HepG2 (cell line): ENCODE results near the gene KIF25. TPM values are rescaled to one million over a fixed set of nuclear protein-coding genes. Genes with fewer than 3 reads are reported as not detected.

Experiments used
- ATAC-seq: fragments of 200-7000 bp; cut with Tn5 transposase; 3 replicates; pipeline ENCODE4 v1.9.1; 2020; ENCODE audit warnings: mild to moderate bottlenecking, moderate library complexity
- BruUV-seq: library from RNA; stranded (reverse); fragments of 400-500 nt; replicated peaks from 2 replicates; lab custom pipeline; 2021; lab: Mats Ljungman, UMichigan
- CTCF ChIA-PET: fragments of 300-600 bp; formaldehyde crosslinking; extraction: SDS; loops from one replicate; lab custom pipeline; 2021; ENCODE audit warnings: low total read pairs, inconsistent platforms, low intra/inter-chr PET ratio; lab: Yijun Ruan, JAX
- POLR2A ChIA-PET: fragments of 350-600 bp; sonication (Branson Sonifier 250); formaldehyde crosslinking; loops from one replicate; lab custom pipeline; 2020; ENCODE audit warnings: antibody characterized with exemption, inconsistent platforms; lab: Yijun Ruan, JAX
- DNase-seq: peaks from one replicate; pipeline ENCODE4 v3.0.0-alpha.2; 2015; ENCODE audit warnings: low spot score
- FAIRE-seq: peaks from 3 replicates; lab custom pipeline; 2011; peaks lifted over from hg19 to GRCh38; lab: Jason Lieb, UNC
- H2AFZ ChIP-seq: one replicate; pipeline ENCODE4 v1.6.1; 2011; ENCODE audit warnings: low read length, inconsistent platforms
- H3K27ac ChIP-seq: fragments of 300-600 bp; 3 replicates; pipeline ENCODE4 v1.8.0; 2011; ENCODE audit warnings: mixed run types, mild to moderate bottlenecking, mixed read lengths, low read length, inconsistent platforms; ENCODE audit not compliant: insufficient read depth; ENCODE audit errors: extremely low read length
- H3K27me3 ChIP-seq, 2 experiments: fragments of 200-600 bp in 1 of 2; 2 replicates in 1 of 2; 3 replicates in 1 of 2; pipeline versions ENCODE4 v1.6.0 to v1.8.0; 2011; ENCODE audit warnings: low read length in 2 of 2, mild to moderate bottlenecking in 2 of 2, moderate library complexity in 2 of 2, inconsistent platforms in 1 of 2; ENCODE audit not compliant: insufficient read depth in 2 of 2, control insufficient read depth in 1 of 2
- H3K36me3 ChIP-seq, 2 experiments: fragments of 200-600 bp in 1 of 2; replicated peaks in 1 of 2; 2 replicates in 1 of 2; 3 replicates in 1 of 2; pipeline versions ENCODE4 v1.5.1 to v1.8.0; 2011; ENCODE audit warnings: low read length in 2 of 2, inconsistent platforms in 1 of 2; ENCODE audit not compliant: insufficient read depth in 2 of 2, control insufficient read depth in 1 of 2
- H3K4me1 ChIP-seq: 2 replicates; pipeline ENCODE4 v1.5.1; 2012; ENCODE audit warnings: low read length, inconsistent platforms; ENCODE audit not compliant: insufficient read depth
- H3K4me2 ChIP-seq: 2 replicates; pipeline ENCODE4 v1.6.0; 2011; ENCODE audit warnings: low read depth, low read length, inconsistent platforms
- H3K4me3 ChIP-seq, 3 experiments: fragments of 200-600 bp in 1 of 3; sonication (generic), shearing (Covaris generic) in 1 of 3; replicated peaks in 1 of 3; 2 replicates each; pipeline ENCODE4 v1.5.1; 2011 to 2016; ENCODE audit warnings: low read length in 3 of 3, inconsistent platforms in 2 of 3, low read depth in 2 of 3, mild to moderate bottlenecking in 2 of 3, control low read depth in 1 of 3, mixed read lengths in 1 of 3; ENCODE audit not compliant: insufficient read depth in 1 of 3
- H3K79me2 ChIP-seq: one replicate; pipeline ENCODE4 v1.6.1; 2011; ENCODE audit warnings: low read length, inconsistent platforms; ENCODE audit not compliant: insufficient read depth
- H3K9ac ChIP-seq: 2 replicates; pipeline ENCODE4 v1.6.0; 2011; ENCODE audit warnings: mild to moderate bottlenecking, low read depth, low read length, inconsistent platforms; ENCODE audit not compliant: insufficient read depth
- H3K9me3 ChIP-seq: 2 replicates; pipeline ENCODE4 v1.5.1; 2012; ENCODE audit warnings: mild to moderate bottlenecking, low read length
- H4K20me1 ChIP-seq: 2 replicates; pipeline ENCODE4 v1.6.0; 2011; ENCODE audit warnings: inconsistent platforms, mild to moderate bottlenecking, low read length, moderate library complexity; ENCODE audit not compliant: insufficient read depth
- AGO2 ChIP-seq: fragments of 200-400 bp; formaldehyde crosslinking; optimal IDR thresholded peaks from 2 replicates; pipeline ENCODE3; 2017; ENCODE audit warnings: mild to moderate bottlenecking, low read depth, low read length, moderate library complexity
- DNMT3B ChIP-seq: conservative IDR thresholded peaks from 2 replicates; pipeline ENCODE4 v1.6.1; 2016; ENCODE audit warnings: missing biosample characterization, control low read depth
- ETV5 ChIP-seq: IDR thresholded peaks from 2 replicates; pipeline ENCODE4 v1.6.1; 2018; ENCODE audit warnings: missing biosample characterization, missing genetic modification reagents, inconsistent platforms, borderline replicate concordance
- GLI4 ChIP-seq: sonication (generic); formaldehyde crosslinking; IDR thresholded peaks from 2 replicates; pipeline ENCODE4 v1.5.1; 2020; ENCODE audit warnings: missing genetic modification reagents, mild to moderate bottlenecking, moderate library complexity, borderline replicate concordance
- HIC2 ChIP-seq: sonication (generic); formaldehyde crosslinking; IDR thresholded peaks from 2 replicates; pipeline ENCODE4 v1.9.0; 2022; ENCODE audit warnings: low read depth, missing genetic modification reagents
- RELA ChIP-seq: sonication (generic); formaldehyde crosslinking; IDR thresholded peaks from 2 replicates; pipeline ENCODE4 v1.4.0; 2020; ENCODE audit warnings: missing genetic modification reagents
- TBX3 ChIP-seq: fragments of 450-650 bp; IDR thresholded peaks from 2 replicates; pipeline ENCODE4 v1.6.1; 2017; ENCODE audit warnings: antibody characterized with exemption, mild to moderate bottlenecking, inconsistent platforms, borderline replicate concordance
- TCF7 ChIP-seq: sonication (generic); IDR thresholded peaks from 2 replicates; pipeline ENCODE4 v1.6.1; 2016; ENCODE audit warnings: antibody characterized with exemption, low read depth
- ZNF138 ChIP-seq: sonication (generic); formaldehyde crosslinking; IDR thresholded peaks from 2 replicates; pipeline ENCODE4 v1.5.0; 2020; ENCODE audit warnings: mild to moderate bottlenecking, low read depth, missing genetic modification reagents
- ZNF251 ChIP-seq: sonication (generic); formaldehyde crosslinking; IDR thresholded peaks from 2 replicates; pipeline ENCODE4 v1.9.0; 2021; ENCODE audit warnings: mild to moderate bottlenecking, missing genetic modification reagents
- ZNF335 ChIP-seq: sonication (generic); formaldehyde crosslinking; IDR thresholded peaks from 2 replicates; pipeline ENCODE4 v1.4.0; 2020; ENCODE audit warnings: missing genetic modification reagents
- ZNF430 ChIP-seq: sonication (generic); formaldehyde crosslinking; IDR thresholded peaks from 2 replicates; pipeline ENCODE4 v1.9.0; 2021; ENCODE audit warnings: mild to moderate bottlenecking, missing genetic modification reagents
- ZNF501 ChIP-seq: sonication (generic); formaldehyde crosslinking; IDR thresholded peaks from 2 replicates; pipeline ENCODE4 v1.5.1; 2020; ENCODE audit warnings: mild to moderate bottlenecking, moderate library complexity, missing genetic modification reagents
- ZNF713 ChIP-seq: sonication (generic); formaldehyde crosslinking; IDR thresholded peaks from 2 replicates; pipeline ENCODE4 v1.4.0; 2020; ENCODE audit warnings: mild to moderate bottlenecking, missing genetic modification reagents
- ZNF772 ChIP-seq: sonication (generic); formaldehyde crosslinking; IDR thresholded peaks from 2 replicates; pipeline ENCODE4 v1.5.0; 2020; ENCODE audit warnings: mild to moderate bottlenecking, missing genetic modification reagents
- WGBS: methylation state at CpG from one replicate; pipeline ENCODE4 v1.1.6; 2017; ENCODE audit warnings: low lambda C conversion rate; 5-methylcytosine and 5-hydroxymethylcytosine counted together
- in situ Hi-C: cut with HindIII; loops from 2 replicates; pipeline ENCODE4 v1.10.0; 2017; ENCODE audit warnings: low pct_unique_long_range_greater_than_20kb; ENCODE audit not compliant: extremely low pct_ligation_motif_present
- intact Hi-C: fragments of 100-400 bp; cut with micrococcal nuclease; formaldehyde crosslinking; loops from one replicate; pipeline ENCODE4 v1.10.0; 2022; ENCODE audit not compliant: unreplicated experiment
- polyA plus RNA-seq, 8 experiments: library from polyadenylated mRNA; depleted of rRNA in 3 of 8; stranded (reverse) in 7 of 8; unstranded in 1 of 8; fragments of >200 nt; fragmentation: Illumina TruSeq in 4 of 8; extraction: Trizol in 4 of 8; gene quantifications; 2 replicates each; pipeline versions ENCODE4 v1.2.1 to v1.2.3, GENCODE V29; 2011 to 2016; ENCODE audit warnings: low read depth in 4 of 8, missing spikeins in 1 of 8, mixed read lengths in 1 of 8; ENCODE audit not compliant: insufficient read depth in 1 of 8
- total RNA-seq, 5 experiments: library from RNA; depleted of rRNA; stranded (reverse); fragments of >200 nt; fragmentation: Illumina TruSeq; extraction: Trizol; gene quantifications; 2 replicates each; pipeline ENCODE4 v1.2.3, GENCODE V29; 2016; ENCODE audit warnings: low read depth in 1 of 5
- TF ChIP-seq, protein P1 (sequence below): sonication (generic); formaldehyde crosslinking; IDR thresholded peaks from 2 replicates; pipeline ENCODE4 v1.5.1; 2020; ENCODE audit warnings: mild to moderate bottlenecking, missing genetic modification reagents, moderate library complexity
- TF ChIP-seq, protein P2 (sequence below): sonication (generic); formaldehyde crosslinking; IDR thresholded peaks from 2 replicates; pipeline ENCODE4 v1.5.1; 2020; ENCODE audit warnings: mild to moderate bottlenecking, missing genetic modification reagents, borderline replicate concordance

KIF25 gene
- total and polyA plus RNA-seq, 2 of the 13 experiments (the other 11 are each of a cell fraction or from before 2014, with no cell fraction given) = not detected

DNA sequence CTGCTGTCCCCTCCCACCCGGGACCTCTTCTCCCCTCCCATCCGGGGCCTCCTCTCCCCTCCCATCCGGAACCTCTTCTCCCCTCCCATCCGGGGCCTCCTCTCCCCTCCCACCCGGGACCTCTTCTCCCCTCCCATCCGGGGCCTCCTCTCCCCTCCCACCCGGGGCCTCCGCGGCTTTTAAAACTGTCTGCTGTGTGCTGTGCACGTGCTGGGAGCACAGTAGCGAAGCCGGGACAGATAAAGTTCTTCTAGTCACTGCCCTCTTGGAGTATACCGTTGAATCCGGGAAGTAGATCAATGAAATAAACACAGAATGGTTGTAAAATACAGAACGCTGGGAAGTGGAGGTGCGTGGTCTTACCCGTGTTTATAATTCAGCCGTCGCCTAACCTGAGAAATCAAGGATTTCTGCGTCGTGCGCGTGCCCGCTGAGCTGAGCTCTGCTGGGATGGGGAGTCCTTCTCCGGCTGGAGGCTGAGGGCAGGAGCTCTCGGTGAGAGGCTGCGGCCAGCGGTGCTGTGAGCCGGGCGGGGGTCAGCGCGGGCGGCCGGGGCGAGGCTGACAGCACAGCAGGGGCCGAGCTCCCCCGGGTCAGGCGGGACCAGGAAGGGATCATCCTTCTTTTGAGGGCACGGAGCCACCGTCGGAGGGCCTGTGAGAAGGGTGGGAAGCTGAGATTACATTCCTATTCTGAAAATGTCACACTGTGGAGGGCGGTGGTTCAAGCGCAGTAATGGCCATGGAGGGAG, 19.6 kb upstream of the KIF25 start:
- Histone ChIP-seq H4K20me1 (no peaks in the 10 kb centered on the region), H2AFZ (no peak overlapping the region), H3K27me3 (no peaks in the 10 kb centered on the region; a peak in 1 of 5 replicates), H3K4me3 (no peak overlapping the region), H3K9me3 (no peaks in the 10 kb centered on the region), H3K9ac (no peak overlapping the region), H3K4me1 (peaks cover 27% of the 10 kb centered on the region), H3K4me2 (peak overlapping the region; percentile 5; the same call in 1 of the 2 replicates), H3K79me2 (no peaks in the 10 kb centered on the region), H3K27ac (no peak overlapping the region), H3K36me3 (no peaks in the 10 kb centered on the region)
- no TSS peak for BruUV-seq
- in situ Hi-C loops = no loop called here
- CTCF ChIA-PET = no interaction called here
- no peak for ATAC-seq
- WGBS = 87% methylated on average over 43 of the region's 43 CpGs
- POLR2A ChIA-PET = no interaction called here
- DNase-seq = no peak
- FAIRE-seq = no peak
- intact Hi-C loops = no loop called here
- TF ChIP-seq ZNF335 (CRISPR knock-in tag) = no peak
- no peak for TF ChIP-seq ZNF138 (CRISPR knock-in tag)
- no peak for TF ChIP-seq ZNF713 (CRISPR knock-in tag)
- no peak for TF ChIP-seq ZNF251
- TF ChIP-seq DNMT3B (CRISPR knock-in tag) = no peak
- no peak for TF ChIP-seq GLI4
- TF ChIP-seq ZNF772 (CRISPR knock-in tag) = no peak
- TF ChIP-seq TCF7 = no peak
- TF ChIP-seq TBX3 = no peak
- TF ChIP-seq, protein P1, sequence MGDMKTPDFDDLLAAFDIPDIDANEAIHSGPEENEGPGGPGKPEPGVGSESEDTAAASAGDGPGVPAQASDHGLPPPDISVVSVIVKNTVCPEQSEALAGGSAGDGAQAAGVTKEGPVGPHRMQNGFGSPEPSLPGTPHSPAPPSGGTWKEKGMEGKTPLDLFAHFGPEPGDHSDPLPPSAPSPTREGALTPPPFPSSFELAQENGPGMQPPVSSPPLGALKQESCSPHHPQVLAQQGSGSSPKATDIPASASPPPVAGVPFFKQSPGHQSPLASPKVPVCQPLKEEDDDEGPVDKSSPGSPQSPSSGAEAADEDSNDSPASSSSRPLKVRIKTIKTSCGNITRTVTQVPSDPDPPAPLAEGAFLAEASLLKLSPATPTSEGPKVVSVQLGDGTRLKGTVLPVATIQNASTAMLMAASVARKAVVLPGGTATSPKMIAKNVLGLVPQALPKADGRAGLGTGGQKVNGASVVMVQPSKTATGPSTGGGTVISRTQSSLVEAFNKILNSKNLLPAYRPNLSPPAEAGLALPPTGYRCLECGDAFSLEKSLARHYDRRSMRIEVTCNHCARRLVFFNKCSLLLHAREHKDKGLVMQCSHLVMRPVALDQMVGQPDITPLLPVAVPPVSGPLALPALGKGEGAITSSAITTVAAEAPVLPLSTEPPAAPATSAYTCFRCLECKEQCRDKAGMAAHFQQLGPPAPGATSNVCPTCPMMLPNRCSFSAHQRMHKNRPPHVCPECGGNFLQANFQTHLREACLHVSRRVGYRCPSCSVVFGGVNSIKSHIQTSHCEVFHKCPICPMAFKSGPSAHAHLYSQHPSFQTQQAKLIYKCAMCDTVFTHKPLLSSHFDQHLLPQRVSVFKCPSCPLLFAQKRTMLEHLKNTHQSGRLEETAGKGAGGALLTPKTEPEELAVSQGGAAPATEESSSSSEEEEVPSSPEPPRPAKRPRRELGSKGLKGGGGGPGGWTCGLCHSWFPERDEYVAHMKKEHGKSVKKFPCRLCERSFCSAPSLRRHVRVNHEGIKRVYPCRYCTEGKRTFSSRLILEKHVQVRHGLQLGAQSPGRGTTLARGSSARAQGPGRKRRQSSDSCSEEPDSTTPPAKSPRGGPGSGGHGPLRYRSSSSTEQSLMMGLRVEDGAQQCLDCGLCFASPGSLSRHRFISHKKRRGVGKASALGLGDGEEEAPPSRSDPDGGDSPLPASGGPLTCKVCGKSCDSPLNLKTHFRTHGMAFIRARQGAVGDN (CRISPR knock-in tag) = 0 out of 2 replicates have a peak, but pooled peaks have one; percentile 16
- TF ChIP-seq ETV5 = no peak
- no peak for TF ChIP-seq RELA (CRISPR knock-in tag)
- TF ChIP-seq ZNF501 (CRISPR knock-in tag) = 0 out of 2 replicates have a peak, but pooled peaks have one; percentile 31
- TF ChIP-seq, protein P2, sequence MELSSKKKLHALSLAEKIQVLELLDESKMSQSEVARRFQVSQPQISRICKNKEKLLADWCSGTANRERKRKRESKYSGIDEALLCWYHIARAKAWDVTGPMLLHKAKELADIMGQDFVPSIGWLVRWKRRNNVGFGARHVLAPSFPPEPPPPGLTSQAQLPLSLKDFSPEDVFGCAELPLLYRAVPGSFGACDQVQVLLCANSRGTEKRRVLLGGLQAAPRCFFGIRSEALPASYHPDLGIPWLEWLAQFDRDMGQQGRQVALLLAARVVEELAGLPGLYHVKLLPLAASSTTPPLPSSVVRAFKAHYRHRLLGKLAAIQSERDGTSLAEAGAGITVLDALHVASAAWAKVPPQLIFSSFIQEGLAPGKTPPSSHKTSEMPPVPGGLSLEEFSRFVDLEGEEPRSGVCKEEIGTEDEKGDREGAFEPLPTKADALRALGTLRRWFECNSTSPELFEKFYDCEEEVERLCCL (CRISPR knock-in tag) = no peak
- no peak for TF ChIP-seq HIC2 (CRISPR knock-in tag)
- no peak for TF ChIP-seq ZNF430 (CRISPR knock-in tag)
- TF ChIP-seq AGO2 = peak; percentile 27
